ENCODE results near the gene THADA.
"Not testable (repeated sequence)": the region's sequence is repeated elsewhere in the genome, so short reads cannot be mapped to it uniquely, and the experiment has no call there.

The THADA gene

GRCh38 chr2:43387092-43388062 is 208.5 kb downstream of the THADA start:
- no peaks in the 10 kb centered on the region for H3K9me3 ChIP-seq (ENCODE audit: insufficient read depth, low read depth, low read length)
- H3K27ac ChIP-seq (ENCODE audit: low read length): no peak overlapping the region
- no peaks in the 10 kb centered on the region for H3K4me1 ChIP-seq (ENCODE audit: insufficient read depth, low read length)
- no peak overlapping the region for H3K4me3 ChIP-seq (ENCODE audit: low read length)
- H3K9ac ChIP-seq (ENCODE audit: low read depth, low read length): no peak overlapping the region
- no peaks in the 10 kb centered on the region for H3K27me3 ChIP-seq (ENCODE audit: insufficient read depth, low read length)
- no peaks in the 10 kb centered on the region for H3K36me3 ChIP-seq (ENCODE audit: insufficient read depth, low read depth, low read length)

GRCh38 chr2:43386679-43387078 is 209.2 kb downstream of the THADA start:
- not testable (repeated sequence) for H3K36me3 ChIP-seq (ENCODE audit: insufficient read depth, low read depth, low read length); H3K27ac ChIP-seq (ENCODE audit: low read length); H3K27me3 ChIP-seq (ENCODE audit: insufficient read depth, low read length); H3K4me3 ChIP-seq (ENCODE audit: low read length); H3K9me3 ChIP-seq (ENCODE audit: insufficient read depth, low read depth, low read length); H3K4me1 ChIP-seq (ENCODE audit: insufficient read depth, low read length); H3K9ac ChIP-seq (ENCODE audit: low read depth, low read length)

GRCh38 chr2:43384143-43384542 is 211.7 kb downstream of the THADA start:
- Histone ChIP-seq H3K9ac (ENCODE audit: low read depth, low read length) (no peak overlapping the region), H3K4me3 (ENCODE audit: low read length) (no peak overlapping the region), H3K27me3 (ENCODE audit: insufficient read depth, low read length) (no peaks in the 10 kb centered on the region), H3K27ac (ENCODE audit: low read length) (no peak overlapping the region), H3K4me1 (ENCODE audit: insufficient read depth, low read length) (no peaks in the 10 kb centered on the region), H3K36me3 (ENCODE audit: insufficient read depth, low read depth, low read length) (no peaks in the 10 kb centered on the region), H3K9me3 (ENCODE audit: insufficient read depth, low read depth, low read length) (no peaks in the 10 kb centered on the region)

GRCh38 chr2:43383533-43383932 is 212.3 kb downstream of the THADA start:
- no peaks in the 10 kb centered on the region for H3K4me1 ChIP-seq (ENCODE audit: insufficient read depth, low read length)
- H3K27ac ChIP-seq (ENCODE audit: low read length): no peak overlapping the region

GRCh38 chr2:43379494-43379893 is 216.3 kb downstream of the THADA start:
- Histone ChIP-seq H3K9ac (ENCODE audit: low read depth, low read length) (no peak overlapping the region), H3K36me3 (ENCODE audit: insufficient read depth, low read depth, low read length) (no peaks in the 10 kb centered on the region), H3K4me1 (ENCODE audit: insufficient read depth, low read length) (no peaks in the 10 kb centered on the region; the same call in 1 of the 2 replicates), H3K27ac (ENCODE audit: low read length) (no peak overlapping the region), H3K27me3 (ENCODE audit: insufficient read depth, low read length) (no peaks in the 10 kb centered on the region), H3K4me3 (ENCODE audit: low read length) (no peak overlapping the region), H3K9me3 (ENCODE audit: insufficient read depth, low read depth, low read length) (no peaks in the 10 kb centered on the region)

More at GRCh38 chr2:43383533-43383932, 212.3 kb downstream of the THADA start:
- Histone ChIP-seq H3K4me3 (ENCODE audit: low read length) (no peak overlapping the region), H3K9ac (ENCODE audit: low read depth, low read length) (no peak overlapping the region), H3K9me3 (ENCODE audit: insufficient read depth, low read depth, low read length) (no peaks in the 10 kb centered on the region), H3K27me3 (ENCODE audit: insufficient read depth, low read length) (no peaks in the 10 kb centered on the region), H3K36me3 (ENCODE audit: insufficient read depth, low read depth, low read length) (no peaks in the 10 kb centered on the region)

GRCh38 chr2:43377327-43377726 is 218.5 kb downstream of the THADA start:
- Histone ChIP-seq H3K36me3 (ENCODE audit: insufficient read depth, low read depth, low read length) (no peaks in the 10 kb centered on the region), H3K4me1 (ENCODE audit: insufficient read depth, low read length) (no peaks in the 10 kb centered on the region; the same call in 1 of the 2 replicates), H3K9ac (ENCODE audit: low read depth, low read length) (no peak overlapping the region), H3K27ac (ENCODE audit: low read length) (no peak overlapping the region), H3K9me3 (ENCODE audit: insufficient read depth, low read depth, low read length) (no peaks in the 10 kb centered on the region), H3K4me3 (ENCODE audit: low read length) (no peak overlapping the region), H3K27me3 (ENCODE audit: insufficient read depth, low read length) (no peaks in the 10 kb centered on the region)

- Histone ChIP-seq H3K9me3 (ENCODE audit: insufficient read depth, low read depth, low read length) (no peaks in the 10 kb centered on the region), H3K9ac (ENCODE audit: low read depth, low read length) (no peak overlapping the region), H3K27ac (ENCODE audit: low read length) (no peak overlapping the region), H3K27me3 (ENCODE audit: insufficient read depth, low read length) (no peaks in the 10 kb centered on the region), H3K4me1 (ENCODE audit: insufficient read depth, low read length) (peaks cover 1% of the 10 kb centered on the region), H3K36me3 (ENCODE audit: insufficient read depth, low read depth, low read length) (no peaks in the 10 kb centered on the region), H3K4me3 (ENCODE audit: low read length) (no peak overlapping the region)
Measured at GRCh38 chr2:43376523-43377198, 219.2 kb downstream of the THADA start.

GRCh38 chr2:43375746-43376522 is 219.9 kb downstream of the THADA start:
- Histone ChIP-seq H3K27me3 (ENCODE audit: insufficient read depth, low read length) (no peaks in the 10 kb centered on the region), H3K36me3 (ENCODE audit: insufficient read depth, low read depth, low read length) (no peaks in the 10 kb centered on the region), H3K4me3 (ENCODE audit: low read length) (no peak overlapping the region), H3K4me1 (ENCODE audit: insufficient read depth, low read length) (peaks cover 4% of the 10 kb centered on the region), H3K27ac (ENCODE audit: low read length) (no peak overlapping the region), H3K9ac (ENCODE audit: low read depth, low read length) (no peak overlapping the region), H3K9me3 (ENCODE audit: insufficient read depth, low read depth, low read length) (no peaks in the 10 kb centered on the region)

- no peaks in the 10 kb centered on the region for H3K27me3 ChIP-seq (ENCODE audit: insufficient read depth, low read length)
- H3K9me3 ChIP-seq (ENCODE audit: insufficient read depth, low read depth, low read length): no peaks in the 10 kb centered on the region
- H3K27ac ChIP-seq (ENCODE audit: low read length): no peak overlapping the region
- peaks cover 4% of the 10 kb centered on the region for H3K4me1 ChIP-seq (ENCODE audit: insufficient read depth, low read length)
- H3K4me3 ChIP-seq (ENCODE audit: low read length): no peak overlapping the region
- no peaks in the 10 kb centered on the region for H3K36me3 ChIP-seq (ENCODE audit: insufficient read depth, low read depth, low read length)
- H3K9ac ChIP-seq (ENCODE audit: low read depth, low read length): no peak overlapping the region
Measured at GRCh38 chr2:43372416-43373081, 223.3 kb downstream of the THADA start.

- Histone ChIP-seq H3K36me3 (ENCODE audit: insufficient read depth, low read depth, low read length) (no peaks in the 10 kb centered on the region), H3K4me1 (ENCODE audit: insufficient read depth, low read length) (peaks cover 4% of the 10 kb centered on the region; the same call in 1 of the 2 replicates)
Measured at GRCh38 chr2:43370705-43371104, 225.1 kb downstream of the THADA start.

GRCh38 chr2:43370146-43370545 is 225.7 kb downstream of the THADA start:
- Histone ChIP-seq H3K27me3 (ENCODE audit: insufficient read depth, low read length) (no peaks in the 10 kb centered on the region), H3K9me3 (ENCODE audit: insufficient read depth, low read depth, low read length) (no peaks in the 10 kb centered on the region), H3K9ac (ENCODE audit: low read depth, low read length) (no peak overlapping the region), H3K27ac (ENCODE audit: low read length) (no peak overlapping the region), H3K4me3 (ENCODE audit: low read length) (no peak overlapping the region), H3K36me3 (ENCODE audit: insufficient read depth, low read depth, low read length) (no peaks in the 10 kb centered on the region), H3K4me1 (ENCODE audit: insufficient read depth, low read length) (peaks cover 4% of the 10 kb centered on the region; the same call in 1 of the 2 replicates)

More at GRCh38 chr2:43370705-43371104, 225.1 kb downstream of the THADA start:
- Histone ChIP-seq H3K9me3 (ENCODE audit: insufficient read depth, low read depth, low read length) (no peaks in the 10 kb centered on the region), H3K4me3 (ENCODE audit: low read length) (no peak overlapping the region), H3K27me3 (ENCODE audit: insufficient read depth, low read length) (no peaks in the 10 kb centered on the region), H3K27ac (ENCODE audit: low read length) (no peak overlapping the region), H3K9ac (ENCODE audit: low read depth, low read length) (no peak overlapping the region)

Data from iPS-20b (cell line).